B cell (primary cell): ENCODE data around the gene RAPGEF6. TPM values are rescaled to one million over a fixed set of nuclear protein-coding genes. Genes with fewer than 3 reads are reported as not detected.

ENCODE experiments used
- ATAC-seq: fragments of 200-7000 bp; cut with Tn5 transposase; one replicate; pipeline ENCODE4 v1.10.0; 2021; ENCODE audit warnings: low read depth, mild to moderate bottlenecking, moderate number of reproducible peaks, moderate library complexity
- CTCF ChIA-PET: fragments of 350-600 bp; sonication (Branson Sonifier 250); formaldehyde crosslinking; loops from one replicate; lab custom pipeline; 2021; ENCODE audit warnings: antibody characterized with exemption, inconsistent platforms; lab: Charles Lee
- POLR2A ChIA-PET: fragments of 350-600 bp; sonication (Branson Sonifier 250); formaldehyde crosslinking; loops from one replicate; lab custom pipeline; 2021; ENCODE audit warnings: antibody characterized with exemption; lab: Charles Lee
- DNase-seq: peaks from one replicate; pipeline ENCODE4 v3.0.0; 2013
- H2AFZ ChIP-seq: 2 replicates; pipeline ENCODE4 v1.6.1; 2012; ENCODE audit warnings: mild to moderate bottlenecking, low read depth, low read length; ENCODE audit not compliant: insufficient read depth, poor library complexity, severe bottlenecking
- H3K27ac ChIP-seq, 2 donors: 1 replicate in 1 of 2; 2 replicates in 1 of 2; pipeline ENCODE4 v1.5.1; 2012 to 2013; ENCODE audit warnings: low read length in 2 of 2, mild to moderate bottlenecking in 2 of 2, moderate library complexity in 1 of 2
- H3K27me3 ChIP-seq, 4 experiments: fragments of 200-600 bp in 1 of 4; sonication (generic) in 1 of 4; replicated peaks in 1 of 4; 1 replicate in 2 of 4; 2 replicates in 2 of 4; pipeline versions ENCODE4 v1.6.1 to v1.7.0; 2013 to 2016; ENCODE audit warnings: low read length in 3 of 4, mild to moderate bottlenecking in 2 of 4, mixed read lengths in 1 of 4, moderate library complexity in 1 of 4; ENCODE audit not compliant: insufficient read depth in 4 of 4, control insufficient read depth in 3 of 4; ENCODE audit errors: control extremely low read depth in 1 of 4
- H3K36me3 ChIP-seq, 2 experiments: replicated peaks in 1 of 2; 1 replicate in 1 of 2; 2 replicates in 1 of 2; pipeline versions ENCODE4 v1.6.1 to v1.7.1; 2013; ENCODE audit warnings: low read length in 1 of 2; ENCODE audit not compliant: insufficient read depth in 2 of 2, control insufficient read depth in 1 of 2; ENCODE audit errors: control extremely low read depth in 1 of 2, extremely low read depth in 1 of 2
- H3K4me1 ChIP-seq, 2 donors: fragments of 200-600 bp in 1 of 2; sonication (generic) in 1 of 2; 1 replicate in 1 of 2; 2 replicates in 1 of 2; pipeline versions ENCODE4 v1.5.1 to v1.6.1; 2013 to 2017; ENCODE audit warnings: low read length in 2 of 2; ENCODE audit not compliant: control insufficient read depth in 2 of 2, insufficient read depth in 2 of 2
- H3K4me2 ChIP-seq: replicated peaks from 2 replicates; pipeline ENCODE3; 2012; ENCODE audit warnings: mild to moderate bottlenecking, low read depth, low read length; ENCODE audit not compliant: poor library complexity, severe bottlenecking
- H3K4me3 ChIP-seq, 5 experiments: fragments of 200-600 bp in 1 of 5; sonication (generic) in 1 of 5; 1 replicate in 3 of 5; 2 replicates in 2 of 5; pipeline versions ENCODE4 v1.5.1 to v1.7.0; 2011 to 2016; ENCODE audit warnings: low read length in 4 of 5, mild to moderate bottlenecking in 4 of 5, low read depth in 2 of 5, control low read depth in 1 of 5, moderate library complexity in 1 of 5; ENCODE audit not compliant: insufficient read depth in 1 of 5; ENCODE audit errors: control extremely low read depth in 1 of 5, extremely low read depth in 1 of 5
- H3K79me2 ChIP-seq: fragments of 200-600 bp; sonication (generic); one replicate; pipeline ENCODE4 v1.6.0; 2016; ENCODE audit warnings: low read length; ENCODE audit not compliant: control insufficient read depth, insufficient read depth
- H3K9ac ChIP-seq: fragments of 200-600 bp; sonication (generic); 2 replicates; pipeline ENCODE4 v1.6.1; 2017; ENCODE audit warnings: mild to moderate bottlenecking, low read length, moderate library complexity
- H3K9me3 ChIP-seq, 3 donors: one replicate each; pipeline versions ENCODE4 v1.6.1 to v1.7.1; 2013; ENCODE audit warnings: low read length in 2 of 3; ENCODE audit not compliant: control insufficient read depth in 2 of 3, insufficient read depth in 1 of 3; ENCODE audit errors: control extremely low read depth in 1 of 3
- H4K20me1 ChIP-seq: 2 replicates; pipeline ENCODE4 v1.6.0; 2012; ENCODE audit warnings: mild to moderate bottlenecking, low read length; ENCODE audit not compliant: insufficient read depth, control insufficient read depth, poor library complexity, severe bottlenecking
- H3K27ac Mint-ChIP-seq: one replicate; pipeline ENCODE4 v1.8.0; 2021; ENCODE audit warnings: mixed read lengths
- H3K27me3 Mint-ChIP-seq: one replicate; pipeline ENCODE4 v1.8.0; 2021; ENCODE audit warnings: mixed read lengths
- H3K4me1 Mint-ChIP-seq: one replicate; pipeline ENCODE4 v1.8.0; 2021; ENCODE audit warnings: mixed read lengths
- H3K4me3 Mint-ChIP-seq: one replicate; pipeline ENCODE4 v1.8.0; 2021; ENCODE audit warnings: mixed read lengths
- H3K9me3 Mint-ChIP-seq: one replicate; pipeline ENCODE4 v1.8.0; 2022; ENCODE audit warnings: mixed read lengths; ENCODE audit not compliant: insufficient read depth
- CTCF ChIP-seq: fragments of 200-600 bp; IDR thresholded peaks from one replicate; pipeline ENCODE4 v1.8.0; 2022; ENCODE audit warnings: antibody characterized with exemption, mild to moderate bottlenecking
- EZH2 ChIP-seq: IDR thresholded peaks from 2 replicates; pipeline ENCODE4 v1.6.1; 2012; ENCODE audit warnings: borderline replicate concordance, low read depth, mild to moderate bottlenecking, moderate library complexity, low read length; ENCODE audit not compliant: insufficient read depth, poor library complexity, severe bottlenecking
- WGBS: methylation state at CpG from one replicate; pipeline ENCODE4 v1.1.5; 2013; ENCODE audit warnings: missing lambda C conversion rate; ENCODE audit not compliant: insufficient coverage; 5-methylcytosine and 5-hydroxymethylcytosine counted together
- intact Hi-C: fragments of 100-400 bp; cut with micrococcal nuclease; formaldehyde crosslinking; loops from one replicate; pipeline ENCODE4 v1.10.0; 2022
- polyA plus RNA-seq: library from polyadenylated mRNA; depleted of rRNA; stranded (reverse); fragments of >200 nt; gene quantifications from 2 replicates; pipeline ENCODE4 v1.2.3, GENCODE V29; 2012
- total RNA-seq, 2 donors: library from RNA; stranded (reverse); fragments of 120-200 nt in 1 of 2; gene quantifications; 1 replicate in 1 of 2; 2 replicates in 1 of 2; pipeline versions ENCODE4 v1.2.3 to v1.2.4, GENCODE V29; 2013 to 2022

RAPGEF6 gene
- total and polyA plus RNA-seq, 2 donors (not counting 1 experiment from before 2014, with no cell fraction given) = 9.8 to 56.2 TPM

- intact Hi-C loops = loop anchor here (1.0 to 5.0 kb wide), 3 partner anchors 22 to 493 kb away; no protein-coding TSS in a partner anchor
- ChIA-PET CTCF (interaction anchor here (1.3 to 1.7 kb wide), 2 partner anchors 75 to 494 kb away, joined by 5 to 9 read pairs; no protein-coding TSS in a partner anchor), POLR2A (no interaction called here)
- no peaks in the 10 kb centered on the region for H3K27me3 ChIP-seq
- Mint-ChIP-seq H3K4me1 (peaks cover 24% of the 10 kb centered on the region), H3K4me3 (peak overlapping the region; percentile 58), H3K27me3 (no peaks in the 10 kb centered on the region), H3K27ac (peak overlapping the region; percentile 34), H3K9me3 (no peaks in the 10 kb centered on the region)
- peak; percentile 41 for ATAC-seq
- peaks cover 9 to 16% of the 10 kb centered on the region in 2 experiments for H3K36me3 ChIP-seq
- peak overlapping the region in 1 of 2 donors; percentile 69 for H3K27ac ChIP-seq
- peak; percentile 52 for DNase-seq
- no peaks in the 10 kb centered on the region for H4K20me1 ChIP-seq
- H2AFZ ChIP-seq = peak overlapping the region; percentile 37
- peak overlapping the region; percentile 61 for H3K4me2 ChIP-seq
- peak overlapping the region in 1 of 5 experiments; percentile 44 for H3K4me3 ChIP-seq
- H3K9ac ChIP-seq = peak overlapping the region; percentile 44
- H3K79me2 ChIP-seq = peaks cover 26% of the 10 kb centered on the region
- no peak for TF ChIP-seq EZH2
- peak; percentile 27 for TF ChIP-seq CTCF
- H3K4me1 ChIP-seq = peaks cover 16 to 17% of the 10 kb centered on the region in 2 donors
- no peaks in the 10 kb centered on the region for H3K9me3 ChIP-seq
- no CpG with 5 or more reads among the region's 6 CpGs for WGBS
Measured at GRCh38 chr5:131514316-131515283, 120.4 kb downstream of the RAPGEF6 start.

- intact Hi-C loops = no loop called here
- ChIA-PET CTCF (interaction anchor here (1.4 kb wide), 1 partner anchor 550 kb away, joined by 4 read pairs; no protein-coding TSS in a partner anchor), POLR2A (no interaction called here)
- Histone ChIP-seq H3K79me2 (peaks cover 26% of the 10 kb centered on the region), H3K27me3 (no peaks in the 10 kb centered on the region), H3K27ac (no peak overlapping the region), H3K4me3 (no peak overlapping the region), H3K4me2 (no peak overlapping the region), H3K9me3 (no peaks in the 10 kb centered on the region), H3K9ac (no peak overlapping the region), H3K4me1 (peaks cover 16 to 17% of the 10 kb centered on the region in 2 donors), H2AFZ (no peak overlapping the region), H3K36me3 (peaks cover 9 to 10% of the 10 kb centered on the region in 2 experiments), H4K20me1 (no peaks in the 10 kb centered on the region)
- ATAC-seq = no peak
- no peak for DNase-seq
- 89% methylated on average over 5 of the region's 6 CpGs for WGBS
- no peaks in the 10 kb centered on the region for H3K27me3 Mint-ChIP-seq
- no peak overlapping the region for H3K4me3 Mint-ChIP-seq
- H3K9me3 Mint-ChIP-seq = no peaks in the 10 kb centered on the region
- TF ChIP-seq EZH2 (no peak), CTCF (no peak)
- no peak overlapping the region for H3K27ac Mint-ChIP-seq
- H3K4me1 Mint-ChIP-seq = peaks cover 24% of the 10 kb centered on the region
Measured at GRCh38 chr5:131513780-131514179, 121.2 kb downstream of the RAPGEF6 start.
